M059J (cell line): Measurements from ENCODE around the gene OTX1. TPM values are rescaled to one million over a fixed set of nuclear protein-coding genes. Genes with fewer than 3 reads are reported as not detected.
A peak's percentile ranks its signal among the peaks of the same experiment; 100 is the strongest.
"Not testable (repeated sequence)": the region's sequence is repeated elsewhere in the genome, so short reads cannot be mapped to it uniquely, and the experiment has no call there.

Source experiments
- DNase-seq: peaks from one replicate; pipeline ENCODE4 v3.0.0-alpha.2; 2012; ENCODE audit warnings: low read depth
- total RNA-seq: library from RNA; depleted of rRNA; stranded (reverse); fragments of >200 nt; shearing (Covaris generic); gene quantifications from 2 replicates; pipeline ENCODE4 v1.2.3, GENCODE V29; 2014; rRNA removed

The OTX1 gene
- total RNA-seq: 0.59 and 1.1 TPM in 2 replicates

- DNase-seq: peak; percentile 79
Measured at GRCh38 chr2:63050334-63051041, at the start of gene OTX1. Gene OTX1 (plus strand): TSS chr2:63050830. CDS start chr2:63052991, 2,161 bp downstream.

GRCh38 chr2:63001576-63001975 is 49.1 kb upstream of the OTX1 start:
- no peak for DNase-seq

- DNase-seq: no peak
Measured at GRCh38 chr2:63003351-63003750, 47.3 kb upstream of the OTX1 start.

GRCh38 chr2:63007813-63008458 is 42.7 kb upstream of the OTX1 start:
- DNase-seq: no peak

- no peak for DNase-seq
Measured at GRCh38 chr2:63008838-63009237, 41.8 kb upstream of the OTX1 start.

GRCh38 chr2:63009490-63009889 is 41.1 kb upstream of the OTX1 start:
- DNase-seq: no peak

GRCh38 chr2:63012541-63012940 is 38.1 kb upstream of the OTX1 start:
- no peak for DNase-seq

GRCh38 chr2:63013438-63013837 is 37.2 kb upstream of the OTX1 start:
- DNase-seq: no peak

- DNase-seq: no peak
Measured at GRCh38 chr2:63015389-63015788, 35.2 kb upstream of the OTX1 start.

GRCh38 chr2:63018439-63018838 is 32.2 kb upstream of the OTX1 start:
- no peak for DNase-seq

- DNase-seq: not testable (repeated sequence)
Measured at GRCh38 chr2:63019686-63020085, 30.9 kb upstream of the OTX1 start.

GRCh38 chr2:63023444-63023843 is 27.2 kb upstream of the OTX1 start:
- DNase-seq: peak; percentile 45

- DNase-seq: no peak
Measured at GRCh38 chr2:63027220-63027619, 23.4 kb upstream of the OTX1 start.

- DNase-seq: peak; percentile 53
Measured at GRCh38 chr2:63029058-63029457, 21.6 kb upstream of the OTX1 start.

GRCh38 chr2:63034526-63034925 is 16.1 kb upstream of the OTX1 start:
- no peak for DNase-seq

- no peak for DNase-seq
Measured at GRCh38 chr2:63035169-63035568, 15.5 kb upstream of the OTX1 start.

GRCh38 chr2:63035660-63036059 is 15.0 kb upstream of the OTX1 start:
- no peak for DNase-seq

GRCh38 chr2:63038034-63038433 is 12.6 kb upstream of the OTX1 start:
- DNase-seq: no peak

- no peak for DNase-seq
Measured at GRCh38 chr2:63040586-63040985, 10.0 kb upstream of the OTX1 start.

GRCh38 chr2:63041592-63041991 is 9.0 kb upstream of the OTX1 start:
- no peak for DNase-seq

- no peak for DNase-seq
Measured at GRCh38 chr2:63044362-63045327, 6.0 kb upstream of the OTX1 start.

GRCh38 chr2:63046552-63046951 is 4.1 kb upstream of the OTX1 start:
- peak; percentile 16 for DNase-seq
